B cell (primary cell): ENCODE data around the gene HOXB3. TPM values are rescaled to one million over a fixed set of nuclear protein-coding genes. Genes with fewer than 3 reads are reported as not detected.

Experiments
- ATAC-seq: fragments of 200-7000 bp; cut with Tn5 transposase; one replicate; pipeline ENCODE4 v1.10.0; 2021; ENCODE audit warnings: low read depth, mild to moderate bottlenecking, moderate number of reproducible peaks, moderate library complexity
- CTCF ChIA-PET: fragments of 350-600 bp; sonication (Branson Sonifier 250); formaldehyde crosslinking; loops from one replicate; lab custom pipeline; 2021; ENCODE audit warnings: antibody characterized with exemption, inconsistent platforms; lab: Charles Lee
- POLR2A ChIA-PET: fragments of 350-600 bp; sonication (Branson Sonifier 250); formaldehyde crosslinking; loops from one replicate; lab custom pipeline; 2021; ENCODE audit warnings: antibody characterized with exemption; lab: Charles Lee
- DNase-seq: peaks from one replicate; pipeline ENCODE4 v3.0.0; 2013
- H2AFZ ChIP-seq: 2 replicates; pipeline ENCODE4 v1.6.1; 2012; ENCODE audit warnings: mild to moderate bottlenecking, low read depth, low read length; ENCODE audit not compliant: insufficient read depth, poor library complexity, severe bottlenecking
- H3K27ac ChIP-seq, 2 donors: 1 replicate in 1 of 2; 2 replicates in 1 of 2; pipeline ENCODE4 v1.5.1; 2012 to 2013; ENCODE audit warnings: low read length in 2 of 2, mild to moderate bottlenecking in 2 of 2, moderate library complexity in 1 of 2
- H3K27me3 ChIP-seq, 4 experiments: fragments of 200-600 bp in 1 of 4; sonication (generic) in 1 of 4; replicated peaks in 1 of 4; 1 replicate in 2 of 4; 2 replicates in 2 of 4; pipeline versions ENCODE4 v1.6.1 to v1.7.0; 2013 to 2016; ENCODE audit warnings: low read length in 3 of 4, mild to moderate bottlenecking in 2 of 4, mixed read lengths in 1 of 4, moderate library complexity in 1 of 4; ENCODE audit not compliant: insufficient read depth in 4 of 4, control insufficient read depth in 3 of 4; ENCODE audit errors: control extremely low read depth in 1 of 4
- H3K36me3 ChIP-seq, 2 experiments: replicated peaks in 1 of 2; 1 replicate in 1 of 2; 2 replicates in 1 of 2; pipeline versions ENCODE4 v1.6.1 to v1.7.1; 2013; ENCODE audit warnings: low read length in 1 of 2; ENCODE audit not compliant: insufficient read depth in 2 of 2, control insufficient read depth in 1 of 2; ENCODE audit errors: control extremely low read depth in 1 of 2, extremely low read depth in 1 of 2
- H3K4me1 ChIP-seq, 2 donors: fragments of 200-600 bp in 1 of 2; sonication (generic) in 1 of 2; 1 replicate in 1 of 2; 2 replicates in 1 of 2; pipeline versions ENCODE4 v1.5.1 to v1.6.1; 2013 to 2017; ENCODE audit warnings: low read length in 2 of 2; ENCODE audit not compliant: control insufficient read depth in 2 of 2, insufficient read depth in 2 of 2
- H3K4me2 ChIP-seq: replicated peaks from 2 replicates; pipeline ENCODE3; 2012; ENCODE audit warnings: mild to moderate bottlenecking, low read depth, low read length; ENCODE audit not compliant: poor library complexity, severe bottlenecking
- H3K4me3 ChIP-seq, 5 experiments: fragments of 200-600 bp in 1 of 5; sonication (generic) in 1 of 5; 1 replicate in 3 of 5; 2 replicates in 2 of 5; pipeline versions ENCODE4 v1.5.1 to v1.7.0; 2011 to 2016; ENCODE audit warnings: low read length in 4 of 5, mild to moderate bottlenecking in 4 of 5, low read depth in 2 of 5, control low read depth in 1 of 5, moderate library complexity in 1 of 5; ENCODE audit not compliant: insufficient read depth in 1 of 5; ENCODE audit errors: control extremely low read depth in 1 of 5, extremely low read depth in 1 of 5
- H3K79me2 ChIP-seq: fragments of 200-600 bp; sonication (generic); one replicate; pipeline ENCODE4 v1.6.0; 2016; ENCODE audit warnings: low read length; ENCODE audit not compliant: control insufficient read depth, insufficient read depth
- H3K9ac ChIP-seq: fragments of 200-600 bp; sonication (generic); 2 replicates; pipeline ENCODE4 v1.6.1; 2017; ENCODE audit warnings: mild to moderate bottlenecking, low read length, moderate library complexity
- H3K9me3 ChIP-seq, 3 donors: one replicate each; pipeline versions ENCODE4 v1.6.1 to v1.7.1; 2013; ENCODE audit warnings: low read length in 2 of 3; ENCODE audit not compliant: control insufficient read depth in 2 of 3, insufficient read depth in 1 of 3; ENCODE audit errors: control extremely low read depth in 1 of 3
- H4K20me1 ChIP-seq: 2 replicates; pipeline ENCODE4 v1.6.0; 2012; ENCODE audit warnings: mild to moderate bottlenecking, low read length; ENCODE audit not compliant: insufficient read depth, control insufficient read depth, poor library complexity, severe bottlenecking
- H3K27ac Mint-ChIP-seq: one replicate; pipeline ENCODE4 v1.8.0; 2021; ENCODE audit warnings: mixed read lengths
- H3K27me3 Mint-ChIP-seq: one replicate; pipeline ENCODE4 v1.8.0; 2021; ENCODE audit warnings: mixed read lengths
- H3K4me1 Mint-ChIP-seq: one replicate; pipeline ENCODE4 v1.8.0; 2021; ENCODE audit warnings: mixed read lengths
- H3K4me3 Mint-ChIP-seq: one replicate; pipeline ENCODE4 v1.8.0; 2021; ENCODE audit warnings: mixed read lengths
- H3K9me3 Mint-ChIP-seq: one replicate; pipeline ENCODE4 v1.8.0; 2022; ENCODE audit warnings: mixed read lengths; ENCODE audit not compliant: insufficient read depth
- EZH2 ChIP-seq: IDR thresholded peaks from 2 replicates; pipeline ENCODE4 v1.6.1; 2012; ENCODE audit warnings: borderline replicate concordance, low read depth, mild to moderate bottlenecking, moderate library complexity, low read length; ENCODE audit not compliant: insufficient read depth, poor library complexity, severe bottlenecking
- WGBS: methylation state at CpG from one replicate; pipeline ENCODE4 v1.1.5; 2013; ENCODE audit warnings: missing lambda C conversion rate; ENCODE audit not compliant: insufficient coverage; 5-methylcytosine and 5-hydroxymethylcytosine counted together
- intact Hi-C: fragments of 100-400 bp; cut with micrococcal nuclease; formaldehyde crosslinking; loops from one replicate; pipeline ENCODE4 v1.10.0; 2022
- polyA plus RNA-seq: library from polyadenylated mRNA; depleted of rRNA; stranded (reverse); fragments of >200 nt; gene quantifications from 2 replicates; pipeline ENCODE4 v1.2.3, GENCODE V29; 2012
- total RNA-seq, 2 donors: library from RNA; stranded (reverse); fragments of 120-200 nt in 1 of 2; gene quantifications; 1 replicate in 1 of 2; 2 replicates in 1 of 2; pipeline versions ENCODE4 v1.2.3 to v1.2.4, GENCODE V29; 2013 to 2022
- TF ChIP-seq, protein P1 (sequence below): fragments of 200-600 bp; IDR thresholded peaks from one replicate; pipeline ENCODE4 v1.8.0; 2022; ENCODE audit warnings: antibody characterized with exemption, mild to moderate bottlenecking

The HOXB3 gene
- total and polyA plus RNA-seq, 2 donors (not counting 1 experiment from before 2014, with no cell fraction given) = 3.0 to 4.0 TPM

DNA sequence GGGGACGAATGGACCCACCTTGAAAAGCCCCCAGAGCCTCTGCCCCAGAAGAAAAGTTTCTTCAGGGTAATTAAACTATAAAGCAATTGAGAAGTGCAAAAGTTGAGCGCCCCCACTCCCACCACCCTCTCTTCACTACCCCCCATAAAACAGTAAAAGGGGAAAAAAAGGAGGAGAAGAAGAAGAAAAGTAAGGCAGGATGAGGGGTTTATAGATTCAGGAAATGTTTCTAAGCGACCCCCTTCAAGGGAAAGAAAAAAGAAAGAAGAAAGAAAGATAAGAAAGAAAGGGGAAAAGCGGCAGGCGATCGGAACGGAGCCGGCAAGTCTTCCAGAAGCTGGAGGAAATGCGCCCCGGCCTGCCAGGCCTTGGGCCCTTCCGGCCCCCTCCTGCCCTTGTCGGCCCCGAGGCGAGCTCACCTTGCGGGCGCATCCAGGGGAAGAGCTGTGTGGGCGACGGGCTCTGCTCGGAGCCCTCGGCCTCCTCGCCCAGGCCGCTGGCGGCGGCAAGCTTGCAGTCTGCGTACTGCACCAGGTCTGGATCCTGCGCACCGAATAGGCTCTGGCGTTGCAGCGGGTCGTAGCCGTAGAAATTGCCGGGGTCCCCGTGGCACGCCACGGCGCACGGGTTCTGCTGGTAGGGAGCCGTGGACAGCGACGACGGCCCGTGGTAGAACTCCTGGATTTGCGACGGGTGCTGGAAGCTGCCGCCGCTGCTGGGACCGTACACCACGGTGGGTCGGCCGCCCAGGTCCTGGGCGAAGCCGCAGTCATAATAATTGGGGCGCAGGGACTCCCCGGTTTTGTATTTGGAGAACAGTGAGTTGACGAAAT, 24.0 kb upstream of the HOXB3 start:
- Histone ChIP-seq H2AFZ (peak overlapping the region; percentile 9), H3K4me1 (peaks cover 69 to 90% of the 10 kb centered on the region in 2 donors), H3K27me3 (peaks cover 0 to 95% (median 68%) of the 10 kb centered on the region in 4 experiments), H3K27ac (no peak overlapping the region), H3K4me3 (peak overlapping the region in 2 of 5 experiments; percentile 8 to 12), H4K20me1 (no peaks in the 10 kb centered on the region), H3K79me2 (no peaks in the 10 kb centered on the region), H3K9ac (peak overlapping the region; percentile 22), H3K9me3 (peaks cover 0 to 41% (median 0%) of the 10 kb centered on the region in 3 donors), H3K4me2 (peak overlapping the region; percentile 100), H3K36me3 (no peaks in the 10 kb centered on the region)
- no peaks in the 10 kb centered on the region for H3K9me3 Mint-ChIP-seq
- peaks cover 51% of the 10 kb centered on the region for H3K4me1 Mint-ChIP-seq
- ATAC-seq = no peak
- H3K27ac Mint-ChIP-seq = peak overlapping the region; percentile 46
- intact Hi-C loops = loop anchor here (5.0 kb wide), 1 partner anchor 37 kb away; the partner anchor contains the start of gene HOXB4
- CTCF ChIA-PET = interaction anchor here (0.9 to 2.1 kb wide), 9 partner anchors 8 to 497 kb away, joined by 3 to 11 read pairs (median 4); no protein-coding TSS in a partner anchor
- H3K27me3 Mint-ChIP-seq = peaks cover 72% of the 10 kb centered on the region
- H3K4me3 Mint-ChIP-seq = peak overlapping the region; percentile 89
- peak; percentile 74 for DNase-seq
- TF ChIP-seq, protein P1, sequence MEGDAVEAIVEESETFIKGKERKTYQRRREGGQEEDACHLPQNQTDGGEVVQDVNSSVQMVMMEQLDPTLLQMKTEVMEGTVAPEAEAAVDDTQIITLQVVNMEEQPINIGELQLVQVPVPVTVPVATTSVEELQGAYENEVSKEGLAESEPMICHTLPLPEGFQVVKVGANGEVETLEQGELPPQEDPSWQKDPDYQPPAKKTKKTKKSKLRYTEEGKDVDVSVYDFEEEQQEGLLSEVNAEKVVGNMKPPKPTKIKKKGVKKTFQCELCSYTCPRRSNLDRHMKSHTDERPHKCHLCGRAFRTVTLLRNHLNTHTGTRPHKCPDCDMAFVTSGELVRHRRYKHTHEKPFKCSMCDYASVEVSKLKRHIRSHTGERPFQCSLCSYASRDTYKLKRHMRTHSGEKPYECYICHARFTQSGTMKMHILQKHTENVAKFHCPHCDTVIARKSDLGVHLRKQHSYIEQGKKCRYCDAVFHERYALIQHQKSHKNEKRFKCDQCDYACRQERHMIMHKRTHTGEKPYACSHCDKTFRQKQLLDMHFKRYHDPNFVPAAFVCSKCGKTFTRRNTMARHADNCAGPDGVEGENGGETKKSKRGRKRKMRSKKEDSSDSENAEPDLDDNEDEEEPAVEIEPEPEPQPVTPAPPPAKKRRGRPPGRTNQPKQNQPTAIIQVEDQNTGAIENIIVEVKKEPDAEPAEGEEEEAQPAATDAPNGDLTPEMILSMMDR = no peak
- TF ChIP-seq EZH2 = peak; percentile 90
- POLR2A ChIA-PET = no interaction called here
- 4% methylated on average over 50 of the region's 55 CpGs for WGBS
